HepG2 (cell line): ENCODE results near the gene ABCC3. TPM values are rescaled to one million over a fixed set of nuclear protein-coding genes. Genes with fewer than 3 reads are reported as not detected.
A peak's percentile ranks its signal among the peaks of the same experiment; 100 is the strongest.

Experiments used
- GLI4 ChIP-seq: sonication (generic); formaldehyde crosslinking; IDR thresholded peaks from 2 replicates; pipeline ENCODE4 v1.5.1; 2020; ENCODE audit warnings: missing genetic modification reagents, mild to moderate bottlenecking, moderate library complexity, borderline replicate concordance
- HIC2 ChIP-seq: sonication (generic); formaldehyde crosslinking; IDR thresholded peaks from 2 replicates; pipeline ENCODE4 v1.9.0; 2022; ENCODE audit warnings: low read depth, missing genetic modification reagents
- ISL2 ChIP-seq: sonication (generic); formaldehyde crosslinking; IDR thresholded peaks from 2 replicates; pipeline ENCODE4 v1.5.0; 2020; ENCODE audit warnings: missing genetic modification reagents
- MAX ChIP-seq: IDR thresholded peaks from 2 replicates; pipeline ENCODE4 v1.6.1; 2012; ENCODE audit warnings: inconsistent platforms
- MXD1 ChIP-seq: sonication (generic); formaldehyde crosslinking; IDR thresholded peaks from 2 replicates; pipeline ENCODE4 v1.4.0; 2020; ENCODE audit warnings: mild to moderate bottlenecking, missing genetic modification reagents
- PREB ChIP-seq: sonication (generic); formaldehyde crosslinking; IDR thresholded peaks from 2 replicates; pipeline ENCODE4 v1.4.0; 2020; ENCODE audit warnings: missing genetic modification reagents
- REXO4 ChIP-seq: sonication (generic); formaldehyde crosslinking; IDR thresholded peaks from 2 replicates; pipeline ENCODE4 v1.8.0; 2022; ENCODE audit warnings: missing genetic modification reagents, mild to moderate bottlenecking, borderline replicate concordance
- RFX5 ChIP-seq: IDR thresholded peaks from 2 replicates; pipeline ENCODE4 v1.6.1; 2011; ENCODE audit warnings: low read depth, low read length, improper control_type of control experiment
- SALL1 ChIP-seq: sonication (generic); formaldehyde crosslinking; IDR thresholded peaks from 2 replicates; pipeline ENCODE4 v1.8.0; 2022; ENCODE audit warnings: mild to moderate bottlenecking, missing genetic modification reagents
- SIN3B ChIP-seq: fragments of 150-350 bp; IDR thresholded peaks from 2 replicates; pipeline ENCODE4 v1.6.1; 2014; ENCODE audit warnings: low read length
- SMAD9 ChIP-seq: sonication (generic); formaldehyde crosslinking; IDR thresholded peaks from 2 replicates; pipeline ENCODE4 v1.5.1; 2020; ENCODE audit warnings: mild to moderate bottlenecking, missing genetic modification reagents
- STAG1 ChIP-seq: sonication (generic); formaldehyde crosslinking; IDR thresholded peaks from 2 replicates; pipeline ENCODE4 v1.4.0; 2020; ENCODE audit warnings: missing genetic modification reagents
- TBX3 ChIP-seq: fragments of 450-650 bp; IDR thresholded peaks from 2 replicates; pipeline ENCODE4 v1.6.1; 2017; ENCODE audit warnings: antibody characterized with exemption, mild to moderate bottlenecking, inconsistent platforms, borderline replicate concordance
- ZNF17 ChIP-seq: sonication (generic); formaldehyde crosslinking; IDR thresholded peaks from 2 replicates; pipeline ENCODE4 v1.5.0; 2020; ENCODE audit warnings: mild to moderate bottlenecking, missing genetic modification reagents
- ZNF24 ChIP-seq: fragments of 450-650 bp; IDR thresholded peaks from 2 replicates; pipeline ENCODE4 v1.6.1; 2017; ENCODE audit warnings: antibody characterized with exemption, mild to moderate bottlenecking
- ZNF292 ChIP-seq: sonication (generic); formaldehyde crosslinking; IDR thresholded peaks from 2 replicates; pipeline ENCODE4 v1.8.1; 2022; ENCODE audit warnings: mild to moderate bottlenecking, low read depth, missing genetic modification reagents, borderline replicate concordance
- ZNF329 ChIP-seq: sonication (generic); formaldehyde crosslinking; IDR thresholded peaks from 2 replicates; pipeline ENCODE4 v1.9.0; 2021; ENCODE audit warnings: low read depth, mild to moderate bottlenecking, missing genetic modification reagents
- ZNF558 ChIP-seq: sonication (generic); formaldehyde crosslinking; IDR thresholded peaks from 2 replicates; pipeline ENCODE4 v1.9.0; 2022; ENCODE audit warnings: mild to moderate bottlenecking, missing genetic modification reagents, borderline replicate concordance
- ZNF609 ChIP-seq: sonication (generic); formaldehyde crosslinking; IDR thresholded peaks from 2 replicates; pipeline ENCODE4 v1.4.0; 2020; ENCODE audit warnings: mild to moderate bottlenecking, missing genetic modification reagents, borderline replicate concordance
- ZNF619 ChIP-seq: sonication (generic); formaldehyde crosslinking; IDR thresholded peaks from 2 replicates; pipeline ENCODE4 v1.4.0; 2020; ENCODE audit warnings: mild to moderate bottlenecking, missing genetic modification reagents
- ZNF773 ChIP-seq: sonication (generic); formaldehyde crosslinking; IDR thresholded peaks from 2 replicates; pipeline ENCODE4 v1.4.0; 2020; ENCODE audit warnings: missing genetic modification reagents, borderline replicate concordance
- ZSCAN20 ChIP-seq: sonication (generic); formaldehyde crosslinking; IDR thresholded peaks from 2 replicates; pipeline ENCODE4 v1.4.0; 2020; ENCODE audit warnings: missing genetic modification reagents, mild to moderate bottlenecking, borderline replicate concordance
- ZSCAN25 ChIP-seq: sonication (generic); formaldehyde crosslinking; IDR thresholded peaks from 2 replicates; pipeline ENCODE4 v1.8.0; 2022; ENCODE audit warnings: mild to moderate bottlenecking, missing genetic modification reagents
- polyA plus RNA-seq, 8 experiments: library from polyadenylated mRNA; depleted of rRNA in 3 of 8; stranded (reverse) in 7 of 8; unstranded in 1 of 8; fragments of >200 nt; fragmentation: Illumina TruSeq in 4 of 8; extraction: Trizol in 4 of 8; gene quantifications; 2 replicates each; pipeline versions ENCODE4 v1.2.1 to v1.2.3, GENCODE V29; 2011 to 2016; ENCODE audit warnings: low read depth in 4 of 8, missing spikeins in 1 of 8, mixed read lengths in 1 of 8; ENCODE audit not compliant: insufficient read depth in 1 of 8
- total RNA-seq, 5 experiments: library from RNA; depleted of rRNA; stranded (reverse); fragments of >200 nt; fragmentation: Illumina TruSeq; extraction: Trizol; gene quantifications; 2 replicates each; pipeline ENCODE4 v1.2.3, GENCODE V29; 2016; ENCODE audit warnings: low read depth in 1 of 5

Gene ABCC3
- total and polyA plus RNA-seq, 2 of the 13 experiments (the other 11 are each of a cell fraction or from before 2014, with no cell fraction given) = 25.2 to 50.7 TPM

- TF ChIP-seq RFX5 = no peak
- no peak for TF ChIP-seq HIC2 (CRISPR knock-in tag)
- 0 out of 2 replicates have a peak, but pooled peaks have one; percentile 67 for TF ChIP-seq ZSCAN25 (CRISPR knock-in tag)
- peak; percentile 53; the same call in 1 of the 2 replicates for TF ChIP-seq ZSCAN20 (CRISPR knock-in tag)
- no peak; the same call in 1 of the 2 replicates for TF ChIP-seq ZNF609 (CRISPR knock-in tag)
- peak; percentile 91 for TF ChIP-seq STAG1 (CRISPR knock-in tag)
- 0 out of 2 replicates have a peak, but pooled peaks have one; percentile 56 for TF ChIP-seq SMAD9 (CRISPR knock-in tag)
- TF ChIP-seq ZNF17 (CRISPR knock-in tag) = no peak
- peak; percentile 69; the same call in 1 of the 2 replicates for TF ChIP-seq MXD1
- TF ChIP-seq ZNF24 = no peak
- TF ChIP-seq GLI4 = no peak
- TF ChIP-seq ZNF619 (CRISPR knock-in tag) = no peak
- 0 out of 2 replicates have a peak, but pooled peaks have one; percentile 22 for TF ChIP-seq ZNF329 (CRISPR knock-in tag)
- TF ChIP-seq TBX3 = no peak
- TF ChIP-seq MAX = peak; percentile 61; the same call in 1 of the 2 replicates
- TF ChIP-seq ZNF558 (CRISPR knock-in tag) = no peak
- TF ChIP-seq REXO4 (CRISPR knock-in tag) = no peak
- 0 out of 2 replicates have a peak, but pooled peaks have one; percentile 26 for TF ChIP-seq ZNF292
- TF ChIP-seq ISL2 (CRISPR knock-in tag) = peak; percentile 72
- TF ChIP-seq ZNF773 (CRISPR knock-in tag) = no peak
- TF ChIP-seq SIN3B = no peak
- peak; percentile 49 for TF ChIP-seq SALL1 (CRISPR knock-in tag)
- TF ChIP-seq PREB = no peak
These were observed 8.6 kb upstream of the ABCC3 start (continued) for GRCh38 chr17:50626037-50626574.
